ENCODE measurements around the gene MBNL1.

The MBNL1 gene

GRCh38 chr3:152480282-152480953, 211.7 kb downstream of the MBNL1 start:
- H4K8ac ChIP-seq (ENCODE audit: low read depth, low read length) = no peak overlapping the region
- no peak overlapping the region for H2BK5ac ChIP-seq (ENCODE audit: low read depth, low read length, poor library complexity)
- H3K23ac ChIP-seq (ENCODE audit: low read length) = no peak overlapping the region
- no peak for DNase-seq
- H4K12ac ChIP-seq (ENCODE audit: low read depth, low read length) = no peak overlapping the region
- H2BK120ac ChIP-seq (ENCODE audit: insufficient read depth, low read length, poor library complexity) = no peak overlapping the region
- no peak overlapping the region for H3K4me3 ChIP-seq (ENCODE audit: low read depth, low read length)
- no peaks in the 10 kb centered on the region for H3K79me1 ChIP-seq (ENCODE audit: low read length)
- no peak overlapping the region for H3K4ac ChIP-seq (ENCODE audit: low read depth, low read length)
- H3K14ac ChIP-seq (ENCODE audit: low read length) = no peak overlapping the region
- H3K27ac ChIP-seq (ENCODE audit: low read depth, low read length) = no peak overlapping the region
- H3K9ac ChIP-seq (ENCODE audit: low read length) = no peak overlapping the region
- no peak overlapping the region for H3K4me2 ChIP-seq (ENCODE audit: low read length)
- H3K9me3 ChIP-seq (ENCODE audit: insufficient read depth, low read depth, low read length) = no peaks in the 10 kb centered on the region
- H3K36me3 ChIP-seq (ENCODE audit: control insufficient read depth in 1 of 2, insufficient read depth in 2 of 2, low read length in 2 of 2) = no peaks in the 10 kb centered on the region
- H3K79me2 ChIP-seq (ENCODE audit: control insufficient read depth, insufficient read depth, low read length, poor library complexity) = no peaks in the 10 kb centered on the region
- WGBS (ENCODE audit: extremely low coverage, insufficient coverage, insufficient read length) = no CpG with 5 or more reads among the region's 2 CpGs
- H2AK5ac ChIP-seq (ENCODE audit: low read length) = no peak overlapping the region
- H3K18ac ChIP-seq (ENCODE audit: low read length) = no peak overlapping the region
- H3K27me3 ChIP-seq (ENCODE audit: insufficient read depth, low read length) = no peaks in the 10 kb centered on the region
- no peak overlapping the region for H2BK12ac ChIP-seq (ENCODE audit: low read length)
- H4K91ac ChIP-seq (ENCODE audit: low read depth, low read length) = no peak overlapping the region
- H3K4me1 ChIP-seq (ENCODE audit: control insufficient read depth in 1 of 2, insufficient read depth in 2 of 2, low read length in 2 of 2) = no peaks in the 10 kb centered on the region
- no peak overlapping the region for H2AFZ ChIP-seq (ENCODE audit: insufficient read depth, low read length, poor library complexity)

DNA sequence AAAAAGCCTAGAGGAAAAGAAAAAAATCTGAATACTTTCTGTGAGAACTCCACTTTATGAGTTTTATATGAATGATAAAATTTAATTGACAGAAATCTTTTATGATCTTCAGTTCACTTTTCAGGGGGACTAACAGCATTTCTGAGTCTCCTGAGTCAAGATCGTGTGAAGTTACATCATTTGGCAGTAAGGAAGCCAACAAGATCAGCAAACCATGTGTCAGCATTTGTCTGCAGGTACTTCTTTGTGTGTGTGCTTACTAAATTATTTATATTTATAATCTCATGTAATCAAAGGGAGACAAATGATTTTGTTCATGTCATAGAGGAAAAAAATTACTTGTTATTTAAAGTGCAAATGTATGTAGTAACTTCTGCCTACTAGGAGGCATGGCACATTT, 217.6 kb downstream of the MBNL1 start:
- H4K8ac ChIP-seq (ENCODE audit: low read depth, low read length) = no peak overlapping the region
- no peak overlapping the region for H3K18ac ChIP-seq (ENCODE audit: low read length)
- no peak overlapping the region for H3K27ac ChIP-seq (ENCODE audit: low read depth, low read length)
- no peak overlapping the region for H2AK5ac ChIP-seq (ENCODE audit: low read length)
- H3K23ac ChIP-seq (ENCODE audit: low read length) = no peak overlapping the region
- no peak overlapping the region for H2BK12ac ChIP-seq (ENCODE audit: low read length)
- DNase-seq = no peak
- H4K91ac ChIP-seq (ENCODE audit: low read depth, low read length) = no peak overlapping the region
- H2AFZ ChIP-seq (ENCODE audit: insufficient read depth, low read length, poor library complexity) = no peak overlapping the region
- no peak overlapping the region for H3K4me2 ChIP-seq (ENCODE audit: low read length)
- no peaks in the 10 kb centered on the region for H3K27me3 ChIP-seq (ENCODE audit: insufficient read depth, low read length)
- H3K79me2 ChIP-seq (ENCODE audit: control insufficient read depth, insufficient read depth, low read length, poor library complexity) = no peaks in the 10 kb centered on the region
- H2BK120ac ChIP-seq (ENCODE audit: insufficient read depth, low read length, poor library complexity) = no peak overlapping the region
- H3K4me3 ChIP-seq (ENCODE audit: low read depth, low read length) = no peak overlapping the region
- no CpG with 5 or more reads among the region's 1 CpG for WGBS (ENCODE audit: extremely low coverage, insufficient coverage, insufficient read length)
- H3K9ac ChIP-seq (ENCODE audit: low read length) = no peak overlapping the region
- no peak overlapping the region for H4K12ac ChIP-seq (ENCODE audit: low read depth, low read length)
- no peaks in the 10 kb centered on the region for H3K36me3 ChIP-seq (ENCODE audit: control insufficient read depth in 1 of 2, insufficient read depth in 2 of 2, low read length in 2 of 2)
- no peaks in the 10 kb centered on the region for H3K9me3 ChIP-seq (ENCODE audit: insufficient read depth, low read depth, low read length)
- no peak overlapping the region for H2BK5ac ChIP-seq (ENCODE audit: low read depth, low read length, poor library complexity)
- no peaks in the 10 kb centered on the region for H3K79me1 ChIP-seq (ENCODE audit: low read length)
- H3K4me1 ChIP-seq (ENCODE audit: control insufficient read depth in 1 of 2, insufficient read depth in 2 of 2, low read length in 2 of 2) = no peaks in the 10 kb centered on the region
- no peak overlapping the region for H3K4ac ChIP-seq (ENCODE audit: low read depth, low read length)
- H3K14ac ChIP-seq (ENCODE audit: low read length) = no peak overlapping the region

- Histone ChIP-seq H3K4ac (ENCODE audit: low read depth, low read length) (no peak overlapping the region), H3K14ac (ENCODE audit: low read length) (no peak overlapping the region), H3K4me1 (ENCODE audit: control insufficient read depth in 1 of 2, insufficient read depth in 2 of 2, low read length in 2 of 2) (no peaks in the 10 kb centered on the region), H3K79me2 (ENCODE audit: control insufficient read depth, insufficient read depth, low read length, poor library complexity) (no peaks in the 10 kb centered on the region), H3K9ac (ENCODE audit: low read length) (no peak overlapping the region), H2AFZ (ENCODE audit: insufficient read depth, low read length, poor library complexity) (no peak overlapping the region), H3K27ac (ENCODE audit: low read depth, low read length) (no peak overlapping the region), H3K4me2 (ENCODE audit: low read length) (no peak overlapping the region), H2BK120ac (ENCODE audit: insufficient read depth, low read length, poor library complexity) (no peak overlapping the region), H2BK12ac (ENCODE audit: low read length) (no peak overlapping the region), H3K4me3 (ENCODE audit: low read depth, low read length) (no peak overlapping the region), H2BK5ac (ENCODE audit: low read depth, low read length, poor library complexity) (no peak overlapping the region), H2AK5ac (ENCODE audit: low read length) (no peak overlapping the region), H4K8ac (ENCODE audit: low read depth, low read length) (no peak overlapping the region), H3K36me3 (ENCODE audit: control insufficient read depth in 1 of 2, insufficient read depth in 2 of 2, low read length in 2 of 2) (no peaks in the 10 kb centered on the region), H3K27me3 (ENCODE audit: insufficient read depth, low read length) (no peaks in the 10 kb centered on the region), H3K79me1 (ENCODE audit: low read length) (no peaks in the 10 kb centered on the region), H3K23ac (ENCODE audit: low read length) (no peak overlapping the region), H4K91ac (ENCODE audit: low read depth, low read length) (no peak overlapping the region), H3K18ac (ENCODE audit: low read length) (no peak overlapping the region), H3K9me3 (ENCODE audit: insufficient read depth, low read depth, low read length) (no peaks in the 10 kb centered on the region), H4K12ac (ENCODE audit: low read depth, low read length) (no peak overlapping the region)
- WGBS (ENCODE audit: extremely low coverage, insufficient coverage, insufficient read length) = no CpG with 5 or more reads among the region's 1 CpG
- no peak for DNase-seq
Observed at GRCh38 chr3:152488449-152488848, 219.7 kb downstream of the MBNL1 start.

- no peaks in the 10 kb centered on the region for H3K79me1 ChIP-seq (ENCODE audit: low read length)
- no peak overlapping the region for H3K23ac ChIP-seq (ENCODE audit: low read length)
- H2BK120ac ChIP-seq (ENCODE audit: insufficient read depth, low read length, poor library complexity) = no peak overlapping the region
- H3K9me3 ChIP-seq (ENCODE audit: insufficient read depth, low read depth, low read length) = no peaks in the 10 kb centered on the region
- H3K36me3 ChIP-seq (ENCODE audit: control insufficient read depth in 1 of 2, insufficient read depth in 2 of 2, low read length in 2 of 2) = no peaks in the 10 kb centered on the region
- H2BK5ac ChIP-seq (ENCODE audit: low read depth, low read length, poor library complexity) = no peak overlapping the region
- peaks cover 0 to 3% of the 10 kb centered on the region in 2 experiments for H3K4me1 ChIP-seq (ENCODE audit: control insufficient read depth in 1 of 2, insufficient read depth in 2 of 2, low read length in 2 of 2)
- H3K18ac ChIP-seq (ENCODE audit: low read length) = no peak overlapping the region
- no peak overlapping the region for H2AFZ ChIP-seq (ENCODE audit: insufficient read depth, low read length, poor library complexity)
- H4K12ac ChIP-seq (ENCODE audit: low read depth, low read length) = no peak overlapping the region
- no peak overlapping the region for H3K27ac ChIP-seq (ENCODE audit: low read depth, low read length)
- H3K27me3 ChIP-seq (ENCODE audit: insufficient read depth, low read length) = no peaks in the 10 kb centered on the region
- H3K4me3 ChIP-seq (ENCODE audit: low read depth, low read length) = no peak overlapping the region
- no peak overlapping the region for H3K14ac ChIP-seq (ENCODE audit: low read length)
- H4K91ac ChIP-seq (ENCODE audit: low read depth, low read length) = no peak overlapping the region
- H3K9ac ChIP-seq (ENCODE audit: low read length) = no peak overlapping the region
- H4K8ac ChIP-seq (ENCODE audit: low read depth, low read length) = no peak overlapping the region
- no peak overlapping the region for H3K4ac ChIP-seq (ENCODE audit: low read depth, low read length)
- no peak overlapping the region for H2BK12ac ChIP-seq (ENCODE audit: low read length)
- no peak for DNase-seq
- WGBS (ENCODE audit: extremely low coverage, insufficient coverage, insufficient read length) = no CpG with 5 or more reads among the region's 2 CpGs
- H3K4me2 ChIP-seq (ENCODE audit: low read length) = no peak overlapping the region
- H3K79me2 ChIP-seq (ENCODE audit: control insufficient read depth, insufficient read depth, low read length, poor library complexity) = no peaks in the 10 kb centered on the region
- H2AK5ac ChIP-seq (ENCODE audit: low read length) = no peak overlapping the region
Observed at GRCh38 chr3:152491922-152492321, 223.2 kb downstream of the MBNL1 start.

All from trophoblast cell (in vitro differentiated cells and primary cell).